Measurements from ENCODE around the gene PPM1K.
"Not testable (repeated sequence)": the region's sequence is repeated elsewhere in the genome, so short reads cannot be mapped to it uniquely, and the experiment has no call there.

Gene PPM1K

GRCh38 chr4:88284439-88285234 lies at the start of gene PPM1K:
TSS of gene PPM1K (minus strand) at chr4:88284561. CDS start at chr4:88278583, 5,978 bp downstream.
- DNase-seq (ENCODE audit: low read depth, low spot score): peak; percentile 96

DNA sequence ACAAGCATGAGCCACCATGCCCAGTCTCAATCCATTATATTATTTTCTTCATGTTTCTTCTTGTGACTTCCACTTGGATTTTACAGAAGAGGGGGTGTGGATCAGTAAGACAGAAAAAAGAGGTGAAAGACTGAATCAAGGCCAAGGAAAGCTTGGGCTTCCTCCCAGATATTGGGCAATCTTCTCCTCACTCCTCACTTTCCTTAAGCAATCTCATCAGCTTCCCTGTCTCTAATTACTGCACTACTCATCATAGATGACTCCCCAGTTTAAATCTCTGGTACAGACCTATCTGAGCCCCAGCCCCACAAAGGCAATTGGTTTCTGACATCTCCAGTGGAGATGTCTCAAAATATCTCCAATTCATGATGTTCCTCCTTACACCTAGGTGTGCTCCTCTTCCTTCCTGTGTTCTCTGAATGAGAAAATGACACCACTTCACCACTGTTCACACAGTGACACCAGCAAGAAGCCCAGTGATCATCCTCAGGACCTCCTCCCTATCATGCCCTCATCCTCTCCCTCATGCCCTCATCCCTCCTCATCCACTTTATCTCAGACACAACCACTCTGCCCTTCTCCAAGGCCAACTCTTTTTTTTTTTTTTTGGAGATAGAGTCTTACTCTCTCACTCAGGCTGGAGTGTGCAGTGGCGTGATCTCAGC lies 49.5 kb upstream of the PPM1K start:
- DNase-seq (ENCODE audit: low read depth, low spot score): no peak

GRCh38 chr4:88327665-88328064 lies 43.3 kb upstream of the PPM1K start:
- no peak for DNase-seq (ENCODE audit: low read depth, low spot score)

- no peak for DNase-seq (ENCODE audit: low read depth, low spot score)
These were observed 36.5 kb upstream of the PPM1K start for GRCh38 chr4:88320780-88321373.

GRCh38 chr4:88320224-88320779 lies 35.9 kb upstream of the PPM1K start:
- DNase-seq (ENCODE audit: low read depth, low spot score): no peak

GRCh38 chr4:88318751-88319350 lies 34.5 kb upstream of the PPM1K start:
- DNase-seq (ENCODE audit: low read depth, low spot score): no peak

- no peak for DNase-seq (ENCODE audit: low read depth, low spot score)
These were observed 31.2 kb upstream of the PPM1K start for GRCh38 chr4:88315460-88316017.

DNA sequence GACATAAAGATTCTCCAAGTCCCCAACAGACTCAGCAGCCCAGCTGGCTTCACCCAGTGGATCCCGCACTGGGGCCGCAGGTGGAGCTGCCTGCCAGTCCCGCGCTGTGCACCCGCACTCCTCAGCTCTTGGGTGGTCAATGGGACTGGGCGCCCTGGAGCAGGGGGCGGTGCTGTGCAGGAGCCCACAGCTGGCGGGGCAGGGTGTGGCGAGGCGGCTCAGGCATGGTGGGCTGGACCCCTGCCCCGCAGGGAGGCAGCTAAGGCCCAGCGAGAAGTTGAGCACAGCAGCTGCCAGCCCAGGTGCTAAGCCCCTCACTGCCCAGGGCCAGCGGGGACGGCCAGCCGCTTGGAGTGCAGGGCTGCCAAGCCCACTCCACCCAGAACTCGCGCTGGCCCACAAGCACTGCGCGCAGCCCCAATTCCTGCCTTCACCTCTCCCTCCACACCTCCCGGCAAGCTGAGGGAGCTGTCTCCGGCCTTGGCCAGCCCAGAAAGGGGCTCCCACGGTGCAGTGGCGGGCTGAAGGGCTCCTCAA lies 28.8 kb upstream of the PPM1K start:
- not testable (repeated sequence) for DNase-seq (ENCODE audit: low read depth, low spot score)

DNA sequence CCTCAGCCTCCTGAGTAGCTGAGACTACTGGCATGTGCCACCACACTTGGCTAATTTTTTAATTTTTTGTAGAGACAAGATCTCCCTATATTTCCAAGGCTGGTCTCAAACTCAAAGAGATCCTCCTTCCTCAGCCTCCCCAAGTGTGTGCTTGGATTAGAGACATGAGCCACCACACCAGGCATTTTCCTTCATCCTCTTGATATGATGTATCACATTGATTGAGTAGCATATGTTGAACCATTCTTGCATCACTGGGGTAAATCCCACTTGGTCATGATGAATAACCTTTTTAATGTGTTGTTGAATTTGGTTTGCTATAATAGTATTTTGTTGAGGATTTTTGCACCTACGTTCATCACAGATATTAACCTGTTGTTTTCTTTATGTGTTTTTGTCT lies 24.2 kb upstream of the PPM1K start:
- no peak for DNase-seq (ENCODE audit: low read depth, low spot score)

GRCh38 chr4:88297725-88298454 lies 13.5 kb upstream of the PPM1K start:
- DNase-seq (ENCODE audit: low read depth, low spot score): no peak

DNA sequence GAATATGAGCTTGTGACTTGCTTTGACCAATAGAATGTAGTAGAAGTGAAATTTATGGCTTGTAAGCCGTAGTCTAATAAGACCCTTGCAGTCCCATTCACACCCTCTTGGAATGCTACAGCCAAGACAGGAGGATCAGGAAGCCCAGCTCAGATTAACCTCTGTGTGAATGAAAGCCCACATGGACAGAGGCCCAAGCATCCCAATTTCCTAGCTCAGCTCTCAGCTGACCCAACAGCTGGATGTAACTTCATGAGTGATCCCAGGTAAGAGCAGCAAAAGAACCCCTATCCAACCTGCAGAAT lies 12.8 kb upstream of the PPM1K start:
- no peak for DNase-seq (ENCODE audit: low read depth, low spot score)

- no peak for DNase-seq (ENCODE audit: low read depth, low spot score)
These were observed 12.3 kb upstream of the PPM1K start for GRCh38 chr4:88296413-88297211.

- no peak for DNase-seq (ENCODE audit: low read depth, low spot score)
These were observed 11.3 kb upstream of the PPM1K start for GRCh38 chr4:88295656-88296055.

DNA sequence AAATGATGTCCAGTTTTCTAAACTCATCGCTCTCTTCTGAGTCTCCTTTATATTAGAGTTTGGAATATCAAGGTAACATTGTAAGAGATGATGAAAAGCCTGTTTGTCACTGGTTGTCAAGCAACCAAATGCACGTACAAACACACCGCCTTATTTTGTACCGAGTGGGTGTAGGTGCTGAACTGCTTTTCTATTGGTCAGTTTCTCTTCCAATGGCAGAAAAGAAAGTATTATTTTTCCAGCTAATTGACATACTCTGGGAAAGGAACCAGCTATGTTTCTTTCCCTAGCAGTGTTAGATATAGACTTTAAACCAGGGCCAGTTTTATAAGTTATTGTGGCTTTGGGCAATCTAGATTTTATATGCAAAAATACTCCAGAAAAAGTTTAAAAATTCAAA lies 6.6 kb upstream of the PPM1K start:
- DNase-seq (ENCODE audit: low read depth, low spot score): no peak

DNA sequence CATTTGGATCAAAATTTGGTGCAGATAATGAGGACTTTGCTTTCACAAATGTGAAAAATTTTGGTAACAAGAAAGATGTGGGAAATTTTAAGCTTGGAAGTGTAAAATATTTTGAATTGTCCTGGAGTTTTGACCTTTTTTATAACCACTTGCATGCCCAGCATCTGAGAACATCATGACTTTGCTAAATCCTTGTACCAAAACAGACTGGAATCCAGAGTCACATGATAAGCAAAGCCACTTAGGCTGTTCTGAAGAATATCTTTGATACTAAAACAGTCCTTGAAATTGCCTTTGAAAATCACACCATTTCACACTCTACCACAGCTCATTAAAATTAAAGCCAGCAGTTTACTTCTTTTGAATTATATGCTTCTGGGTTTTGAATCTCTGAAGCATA lies 2.5 kb upstream of the PPM1K start:
- DNase-seq (ENCODE audit: low read depth, low spot score): no peak

- no peak for DNase-seq (ENCODE audit: low read depth, low spot score)
These were observed 883 bp upstream of the PPM1K start for GRCh38 chr4:88285235-88285653.

DNA sequence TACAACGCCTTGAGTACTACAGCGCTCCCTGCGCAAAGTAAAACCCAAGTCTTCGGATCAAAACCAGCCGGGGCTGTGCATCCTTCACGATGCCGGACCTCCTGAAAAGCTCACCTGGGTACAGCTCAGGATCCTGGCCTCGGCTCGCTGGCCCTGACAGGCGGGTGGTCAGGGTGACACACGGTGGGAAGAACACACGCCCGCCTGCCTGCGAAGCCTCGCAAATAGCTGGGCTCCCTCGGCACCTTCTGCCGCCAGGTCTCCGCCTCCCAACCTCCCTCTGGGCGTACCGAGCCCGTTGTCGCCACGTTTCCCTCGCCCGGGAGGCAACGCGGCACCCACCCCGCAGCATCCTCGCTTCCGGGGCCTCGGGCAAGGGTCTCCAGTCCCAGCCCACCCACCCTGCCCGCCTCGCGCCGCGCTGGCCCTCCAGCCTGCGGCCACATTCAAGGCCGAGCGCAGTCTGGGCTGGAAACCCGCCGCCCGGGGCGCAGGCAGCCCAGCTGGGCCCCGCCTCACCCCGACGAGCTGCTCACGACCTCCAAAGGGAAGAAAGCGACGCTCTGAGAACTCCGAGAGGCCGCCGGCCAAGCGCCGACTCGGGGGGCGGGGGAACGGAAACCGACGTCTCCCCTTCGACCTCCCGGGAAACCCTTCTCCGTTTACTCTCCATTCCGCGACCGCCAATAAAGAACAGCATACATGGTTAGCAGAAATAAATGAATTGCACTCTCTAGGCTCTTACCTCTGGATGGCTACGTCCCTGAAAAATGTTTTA lies 511 bp downstream of the PPM1K start:
- DNase-seq (ENCODE audit: low read depth, low spot score): peak; percentile 11

DNA sequence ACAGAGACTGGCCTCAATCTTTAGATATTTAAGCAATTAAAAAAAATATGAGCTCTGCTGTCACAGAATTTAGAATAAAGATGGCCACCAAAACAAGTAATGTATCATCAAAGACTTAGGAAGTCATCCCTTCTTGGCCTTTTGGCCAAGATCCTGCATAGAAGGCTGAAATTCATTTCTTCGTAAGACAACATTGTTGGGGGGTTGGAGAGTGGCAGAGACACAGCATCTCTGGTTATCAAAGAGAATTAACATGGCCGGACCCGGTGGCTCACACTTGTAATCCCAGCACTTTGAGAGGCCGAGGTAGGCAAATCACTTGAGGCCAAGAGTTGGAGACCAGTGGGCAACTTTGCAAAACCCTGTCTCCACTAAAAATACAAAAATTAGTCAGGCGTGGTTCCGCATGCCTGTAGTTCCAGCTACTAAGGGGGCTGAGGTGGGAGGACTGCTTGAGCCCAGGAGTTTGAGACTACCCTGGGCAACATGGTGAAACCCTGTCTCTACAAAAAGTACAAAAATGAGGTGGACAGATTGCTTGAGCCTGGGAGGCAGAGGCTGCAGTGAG lies 4.0 kb downstream of the PPM1K start:
- DNase-seq (ENCODE audit: low read depth, low spot score): no peak

DNA sequence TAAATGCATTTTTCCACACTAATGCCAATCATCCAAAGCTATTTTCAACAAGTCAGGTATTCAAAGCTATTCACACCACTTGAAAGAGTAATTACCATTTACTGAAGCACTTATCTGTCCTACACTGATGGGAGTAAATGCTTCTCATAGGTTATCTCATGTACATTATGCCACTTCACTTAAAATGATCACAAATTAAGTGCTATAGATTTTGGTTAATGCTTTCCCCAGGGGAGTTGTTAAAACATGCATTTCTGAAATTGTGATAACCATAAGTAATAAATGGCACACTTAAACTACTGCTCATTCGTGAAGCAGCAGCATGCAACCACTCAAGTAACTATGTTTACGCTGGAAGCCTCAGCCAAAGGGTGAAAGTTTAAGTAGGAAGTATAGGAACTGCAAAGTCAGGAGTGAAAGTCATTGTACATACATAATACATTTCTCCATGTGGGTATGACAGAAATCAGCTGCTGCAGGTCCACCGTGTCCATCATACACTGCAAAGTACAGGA lies 6.6 kb downstream of the PPM1K start:
- DNase-seq (ENCODE audit: low read depth, low spot score): no peak
